Stomach (tissue), 4 donors: ENCODE measurements around the gene KCNH5.

ENCODE experiments used
- CTCF ChIP-seq, 7 experiments: fragments of 450-650 bp in 4 of 7; fragments of 200-600 bp in 3 of 7; sonication (generic) in 3 of 7; IDR thresholded peaks; one replicate each; pipeline ENCODE4 v1.5.1; 2016 to 2019; ENCODE audit warnings: antibody characterized with exemption in 7 of 7, control low read depth in 2 of 7, mild to moderate bottlenecking in 1 of 7
- EP300 ChIP-seq: sonication (generic); formaldehyde crosslinking; IDR thresholded peaks from one replicate; pipeline ENCODE4 v1.6.1; 2017; ENCODE audit warnings: antibody characterized with exemption
- POLR2A ChIP-seq, 4 donors: fragments of 450-650 bp; IDR thresholded peaks; one replicate each; pipeline ENCODE4 v1.6.1; 2016; ENCODE audit warnings: antibody characterized with exemption in 4 of 4, control low read depth in 2 of 4, mild to moderate bottlenecking in 1 of 4, moderate library complexity in 1 of 4
- POLR2AphosphoS5 ChIP-seq, 3 donors: sonication (generic); formaldehyde crosslinking; IDR thresholded peaks; one replicate each; pipeline ENCODE4 v1.6.1; 2016; ENCODE audit warnings: antibody characterized with exemption in 3 of 3

GRCh38 chr14:62807636-62808035, 237.6 kb downstream of the KCNH5 start:
- no peak for TF ChIP-seq CTCF (IDR thresholded peaks at IDR 0.05)
- no peak for TF ChIP-seq POLR2AphosphoS5 (IDR thresholded peaks at IDR 0.05)
- no peak for TF ChIP-seq POLR2A (IDR thresholded peaks at IDR 0.05)
- TF ChIP-seq EP300, result no peak
